NT2/D1 (cell line): ENCODE results near the gene CRELD1.

Source experiments
- SUZ12 ChIP-seq: IDR thresholded peaks from 2 replicates; pipeline ENCODE4 v1.6.1; 2011; ENCODE audit not compliant: insufficient read length, insufficient read depth; ENCODE audit errors: extremely low read depth
- YY1 ChIP-seq: IDR thresholded peaks from 2 replicates; pipeline ENCODE4 v1.6.1; 2011; ENCODE audit not compliant: insufficient read length, insufficient read depth
- ZNF274 ChIP-seq: IDR thresholded peaks from 2 replicates; pipeline ENCODE4 v1.6.1; 2011; ENCODE audit warnings: mild to moderate bottlenecking, low read depth, low read length

GRCh38 chr3:9978710-9979305 is 45.2 kb downstream of the CRELD1 start:
- TF ChIP-seq SUZ12 (no peak), YY1 (no peak), ZNF274 (no peak)
